HG02885 (cell line): ENCODE data around the gene ASAP3.

Source experiments
- ATAC-seq: cut with Tn5 transposase; IDR thresholded peaks from one replicate; pipeline ENCODE4 v1.9.1; 2021; ENCODE audit warnings: mild to moderate bottlenecking; ENCODE audit not compliant: unreplicated experiment, poor library complexity

ASAP3 gene

DNA sequence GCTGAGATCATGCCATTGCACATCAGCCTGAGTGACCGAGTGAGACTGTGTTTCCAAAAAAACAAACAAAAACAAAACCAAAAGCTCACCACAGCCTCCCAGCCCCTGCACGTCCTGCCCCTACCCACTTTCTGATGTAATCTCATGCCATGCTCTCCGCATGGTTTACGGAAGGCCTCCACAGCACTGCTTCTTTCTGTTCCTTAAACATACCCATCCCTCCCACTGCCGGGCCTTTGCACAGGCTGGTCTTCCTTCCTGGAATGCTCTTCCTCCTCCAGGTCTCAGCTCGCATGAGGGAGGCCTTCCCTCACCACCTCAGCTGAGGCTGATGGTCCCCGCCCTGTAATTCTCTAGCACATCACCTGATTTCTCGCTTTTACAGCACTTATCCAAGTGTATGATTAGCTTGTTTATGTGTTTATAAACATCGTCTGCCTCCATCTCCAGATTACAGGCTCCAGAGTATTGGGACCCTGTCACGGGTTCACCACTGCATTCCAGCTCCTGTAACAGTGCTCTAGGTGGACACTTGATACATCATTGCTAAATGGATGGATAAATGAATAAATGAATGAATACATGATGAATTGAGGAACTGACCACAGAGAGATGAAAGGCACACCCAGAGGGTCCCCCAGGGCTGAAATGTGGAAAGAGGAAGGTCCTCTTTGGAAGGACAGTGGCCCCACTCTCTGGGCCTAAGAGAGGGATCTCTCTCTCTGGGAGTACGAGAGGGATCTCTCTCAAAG is 81.5 kb downstream of the ASAP3 start:
- ATAC-seq, result no peak

- ATAC-seq, result no peak
Measured at GRCh38 chr1:23401313-23401712, 82.7 kb downstream of the ASAP3 start.

- no peak for ATAC-seq
Measured at GRCh38 chr1:23400324-23401114, 83.5 kb downstream of the ASAP3 start.

- no peak for ATAC-seq
Measured at GRCh38 chr1:23399229-23399628, 84.8 kb downstream of the ASAP3 start.

DNA sequence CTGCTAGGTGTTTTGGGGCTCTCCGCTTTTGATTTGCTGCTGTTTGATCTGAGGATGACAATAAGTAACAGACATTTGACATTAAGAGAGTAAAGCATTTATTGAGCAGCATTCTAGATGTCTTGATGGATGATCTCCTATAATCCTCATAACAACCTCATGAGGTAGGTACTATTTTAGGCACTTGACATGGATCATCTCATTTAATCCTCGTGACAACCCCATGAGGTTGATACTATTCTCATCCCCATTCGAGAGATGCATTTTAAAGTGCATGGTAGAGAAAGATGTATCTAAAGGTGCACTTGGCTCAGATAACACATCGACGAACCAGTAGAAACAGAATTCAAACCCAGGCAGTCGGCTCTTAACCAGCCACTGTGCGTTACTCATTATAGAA is 86.1 kb downstream of the ASAP3 start:
- ATAC-seq, result no peak

DNA sequence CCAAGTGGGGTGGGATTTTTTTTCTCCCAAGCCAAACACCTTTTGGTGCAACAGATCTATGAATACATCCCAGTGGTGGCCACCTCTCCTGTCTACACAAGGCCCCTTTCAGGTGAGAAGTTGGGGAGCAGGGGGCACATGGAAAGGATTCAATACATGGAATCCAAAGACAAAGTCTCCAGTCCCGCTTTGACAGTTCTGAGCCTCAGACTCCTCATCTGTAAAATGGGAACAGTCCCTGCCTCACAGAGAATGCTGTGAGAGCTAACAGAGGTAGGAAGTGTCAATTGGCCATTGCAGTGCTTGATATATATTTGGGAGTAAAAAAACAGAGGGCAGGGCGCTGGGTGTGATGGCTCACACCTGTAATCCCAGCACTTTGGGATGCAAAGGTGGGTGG is 87.6 kb downstream of the ASAP3 start:
- no peak for ATAC-seq

GRCh38 chr1:23395849-23396248 is 88.1 kb downstream of the ASAP3 start:
- no peak for ATAC-seq

- ATAC-seq, result no peak
Measured at GRCh38 chr1:23395154-23395724, 88.7 kb downstream of the ASAP3 start.

DNA sequence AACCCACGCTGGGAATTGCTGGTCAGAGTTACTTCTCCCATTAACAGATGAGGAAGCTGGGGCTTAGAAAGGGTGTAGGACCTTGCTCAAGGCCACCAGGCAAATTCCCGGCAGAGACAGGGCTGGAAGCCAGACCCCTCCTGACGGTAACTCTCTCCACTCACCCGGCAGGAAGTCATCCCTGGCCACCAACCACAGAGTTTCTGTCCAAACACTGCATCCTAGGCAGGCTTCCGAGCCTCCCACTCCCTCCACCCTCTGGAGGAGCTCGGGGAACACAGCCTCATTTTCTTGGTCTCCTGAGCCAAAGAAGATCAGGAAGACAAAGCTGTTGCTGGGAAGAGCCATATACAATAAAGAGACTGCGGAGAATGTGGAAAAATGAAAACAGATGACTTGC is 89.3 kb downstream of the ASAP3 start:
- no peak for ATAC-seq

- ATAC-seq, result no peak
Measured at GRCh38 chr1:23394181-23394580, 89.8 kb downstream of the ASAP3 start.

DNA sequence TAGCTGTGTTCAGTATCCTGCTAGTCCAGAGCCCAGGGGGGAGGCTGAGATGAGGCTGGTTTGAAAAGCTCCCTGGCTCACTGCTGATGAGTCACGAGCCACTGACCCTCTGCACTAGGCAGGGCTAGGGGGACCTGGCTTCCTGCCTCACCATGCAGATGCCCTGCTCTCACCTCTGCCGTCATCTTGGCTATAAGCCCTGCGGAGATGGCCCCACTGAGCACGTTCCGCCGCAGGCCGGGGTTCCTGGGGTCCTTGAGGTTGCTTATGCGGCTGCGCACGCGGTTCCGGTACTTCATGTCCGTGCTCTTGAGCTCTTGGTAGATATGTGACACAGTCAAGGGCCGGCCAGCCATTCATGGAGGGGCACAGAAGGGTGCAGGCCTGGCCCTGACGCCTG is 90.3 kb downstream of the ASAP3 start:
- ATAC-seq, result no peak

DNA sequence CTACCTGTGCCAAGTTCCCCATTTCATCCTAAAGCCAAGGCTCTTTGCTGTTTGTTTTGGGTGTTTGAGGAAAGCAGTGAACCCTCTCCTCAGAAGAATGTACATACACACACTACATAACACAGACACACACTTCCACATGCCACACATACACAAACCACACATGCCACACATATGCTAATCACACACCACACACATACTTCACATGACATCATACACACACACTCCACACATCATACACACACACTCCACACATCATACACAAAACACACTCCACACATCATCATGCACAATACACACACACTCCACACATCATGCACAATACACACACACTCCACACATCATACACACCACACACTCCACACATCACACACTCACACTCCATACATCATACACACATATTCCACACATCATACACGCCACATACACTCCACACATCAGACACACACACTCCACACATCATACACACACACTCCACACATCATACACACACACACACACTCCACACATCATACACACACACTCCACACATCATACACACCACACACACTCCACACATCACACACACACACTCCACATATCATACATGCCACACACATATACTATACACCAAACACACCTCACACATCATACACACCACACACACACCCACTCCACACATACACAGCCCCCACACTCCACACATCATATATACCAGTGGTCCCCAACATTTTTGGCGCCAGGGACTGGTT is 91.7 kb downstream of the ASAP3 start:
- ATAC-seq, result no peak

GRCh38 chr1:23389837-23390321 is 94.1 kb downstream of the ASAP3 start:
- ATAC-seq, result no peak

GRCh38 chr1:23387494-23387893 is 96.5 kb downstream of the ASAP3 start:
- no peak for ATAC-seq

- no peak for ATAC-seq
Measured at GRCh38 chr1:23385119-23385621, 98.8 kb downstream of the ASAP3 start.

DNA sequence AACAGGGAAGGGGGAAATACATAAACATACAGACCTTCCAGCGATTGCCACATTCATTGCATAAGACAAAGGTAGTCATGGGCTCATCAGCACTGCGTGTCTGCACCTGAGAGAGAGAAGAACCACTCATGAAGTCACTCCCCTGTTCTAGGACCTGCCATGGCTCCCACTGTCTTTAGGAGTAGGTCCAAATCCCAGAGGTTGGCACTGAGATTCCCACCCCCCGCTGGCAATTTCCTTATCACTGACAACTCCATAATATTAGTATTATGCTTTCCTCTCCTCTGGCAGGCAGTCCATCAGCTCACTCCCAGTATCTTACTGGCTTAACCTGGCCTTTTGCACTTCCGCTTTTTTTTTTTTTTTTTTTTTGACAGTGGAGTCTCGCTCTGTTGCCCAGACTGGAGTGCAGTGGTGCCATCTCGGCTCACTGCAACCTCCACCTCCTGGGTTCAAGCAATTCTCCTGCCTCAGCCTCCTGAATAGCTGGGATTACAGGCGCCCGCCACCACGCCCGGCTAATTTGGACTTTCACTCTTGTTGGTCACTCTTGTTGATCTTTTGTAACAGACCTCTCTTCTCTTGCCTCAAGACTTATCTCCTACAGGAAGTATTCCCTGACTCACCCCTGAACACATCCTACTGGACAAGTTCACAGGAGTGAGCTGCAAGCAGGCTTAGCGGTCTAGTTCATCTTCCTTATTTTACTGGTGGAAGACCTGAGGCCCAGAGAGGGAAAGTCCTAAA is 99.5 kb downstream of the ASAP3 start:
- ATAC-seq, result no peak

DNA sequence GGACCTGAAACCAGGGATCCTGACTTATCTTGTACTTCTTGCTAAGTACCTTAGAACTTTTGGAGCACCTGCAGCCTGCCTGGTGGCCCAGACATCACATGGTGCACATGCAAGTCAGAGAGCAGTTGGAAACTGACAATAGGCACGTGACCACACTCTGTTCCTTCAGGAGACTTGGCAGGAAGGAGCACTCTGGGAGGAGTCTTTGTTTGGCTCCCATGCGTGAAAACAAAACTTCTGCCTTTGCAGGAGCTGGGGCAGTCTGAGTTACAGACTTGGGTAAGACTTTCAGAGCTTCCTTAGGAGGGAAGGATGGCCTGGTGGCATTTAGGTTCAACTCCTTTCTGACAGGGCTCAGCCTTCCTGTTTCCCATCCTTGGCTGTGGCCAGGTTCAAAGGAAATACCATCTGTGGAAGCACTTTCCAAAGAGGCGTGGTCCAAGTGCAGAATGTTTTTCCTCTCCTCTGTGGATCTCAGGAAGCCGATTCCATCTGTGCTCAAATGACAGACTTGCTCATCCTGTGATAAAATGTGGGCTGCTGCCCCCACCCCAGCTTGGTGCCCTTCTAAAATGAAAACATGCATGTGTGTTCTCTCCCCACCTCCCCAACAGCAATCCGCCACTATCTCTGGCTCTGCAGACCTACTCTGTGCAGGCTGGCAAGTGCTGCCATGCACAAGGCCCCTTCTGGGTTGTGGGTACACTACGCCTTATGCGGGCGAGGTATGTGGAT is 100.2 kb downstream of the ASAP3 start:
- no peak for ATAC-seq

GRCh38 chr1:23381233-23381885 is 102.6 kb downstream of the ASAP3 start:
- ATAC-seq, result no peak

DNA sequence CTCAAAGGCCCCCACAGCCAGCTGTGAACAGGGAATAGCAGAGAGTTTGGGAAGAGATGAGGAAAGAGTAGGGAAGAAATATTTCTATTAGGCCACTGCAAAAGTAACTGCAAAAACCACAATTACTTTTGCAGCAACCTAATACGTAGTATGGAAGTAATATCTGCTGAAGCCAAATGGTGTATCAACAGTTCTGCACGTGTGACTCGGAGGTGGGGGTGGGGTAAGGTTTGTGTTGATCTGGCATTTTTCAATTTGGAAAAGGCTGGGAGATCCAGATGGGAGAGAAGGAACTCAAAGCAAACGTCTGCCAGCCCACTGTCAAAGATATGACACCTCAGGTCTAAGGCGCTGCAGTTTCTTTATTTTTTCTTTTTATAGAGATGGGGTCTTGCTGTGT is 103.3 kb downstream of the ASAP3 start:
- ATAC-seq, result no peak
